GM12878 (cell line): Measurements from ENCODE around the gene SLC35B4. TPM values are rescaled to one million over a fixed set of nuclear protein-coding genes. Genes with fewer than 3 reads are reported as not detected.

Experiments used
- ATAC-seq: fragments of 200-7000 bp; cut with Tn5 transposase; 3 replicates; pipeline ENCODE4 v1.9.1; 2020; ENCODE audit warnings: mild to moderate bottlenecking, moderate library complexity
- BruUV-seq: library from RNA; stranded (reverse); fragments of 400-500 nt; replicated peaks from 2 replicates; lab custom pipeline; 2021; lab: Mats Ljungman, UMichigan
- CTCF ChIA-PET: fragments of 300-600 bp; sonication (Branson Sonifier 250); formaldehyde crosslinking; extraction: SDS; loops from one replicate; lab custom pipeline; 2021; ENCODE audit warnings: inconsistent platforms; lab: Yijun Ruan, JAX
- POLR2A ChIA-PET: fragments of 350-600 bp; formaldehyde crosslinking; extraction: SDS; loops from one replicate; lab custom pipeline; 2021; ENCODE audit warnings: inconsistent platforms; lab: Charles Lee
- RAD21 ChIA-PET: fragments of 300-600 bp; sonication (Branson Sonifier 250); formaldehyde crosslinking; loops from one replicate; lab custom pipeline; 2023; ENCODE audit warnings: antibody characterized with exemption; ENCODE audit not compliant: unreplicated experiment; lab: Charles Lee
- SMC1A ChIA-PET: fragments of 300-600 bp; sonication (Branson Sonifier 250); formaldehyde crosslinking; loops from one replicate; lab custom pipeline; 2023; ENCODE audit not compliant: unreplicated experiment, uncharacterized antibody; lab: Charles Lee
- DNase-seq: peaks from one replicate; pipeline ENCODE4 v3.0.0-alpha.2; 2011; ENCODE audit warnings: low read depth, low spot score
- FAIRE-seq: peaks from 3 replicates; lab custom pipeline; 2011; peaks lifted over from hg19 to GRCh38; lab: Jason Lieb, UNC
- H2AFZ ChIP-seq: 2 replicates; pipeline ENCODE4 v1.6.0; 2011; ENCODE audit warnings: low read depth, low read length, control low read depth; ENCODE audit not compliant: control insufficient read depth
- H3K27ac ChIP-seq: 2 replicates; pipeline ENCODE4 v1.5.1; 2011; ENCODE audit warnings: control low read depth; ENCODE audit not compliant: control insufficient read depth, insufficient read depth
- H3K27me3 ChIP-seq, 2 experiments: replicated peaks in 1 of 2; 2 replicates each; pipeline versions ENCODE4 v1.6.0 to v1.6.1; 2011; ENCODE audit warnings: low read length in 1 of 2; ENCODE audit not compliant: control insufficient read depth in 2 of 2, insufficient read depth in 2 of 2
- H3K36me3 ChIP-seq, 2 experiments: 2 replicates each; pipeline ENCODE4 v1.5.1; 2011; ENCODE audit warnings: low read length in 1 of 2; ENCODE audit not compliant: control insufficient read depth in 2 of 2, insufficient read depth in 2 of 2
- H3K4me1 ChIP-seq: 2 replicates; pipeline ENCODE4 v1.6.1; 2011; ENCODE audit warnings: mild to moderate bottlenecking, low read length, moderate library complexity, mixed read lengths; ENCODE audit not compliant: control insufficient read depth, insufficient read depth
- H3K4me2 ChIP-seq: 2 replicates; pipeline ENCODE4 v1.6.0; 2011; ENCODE audit warnings: control low read depth; ENCODE audit not compliant: control insufficient read depth, insufficient read depth
- H3K4me3 ChIP-seq: fragments of 200-600 bp; sonication (generic); 2 replicates; pipeline ENCODE4 v1.5.1; 2016
- H3K79me2 ChIP-seq: 2 replicates; pipeline ENCODE4 v1.6.0; 2011; ENCODE audit warnings: low read length; ENCODE audit not compliant: control insufficient read depth, insufficient read depth
- H3K9ac ChIP-seq: 2 replicates; pipeline ENCODE4 v1.8.0; 2011; ENCODE audit warnings: low read length, control low read depth, mixed read lengths; ENCODE audit not compliant: control insufficient read depth, insufficient read depth
- H3K9me3 ChIP-seq: replicated peaks from 3 replicates; pipeline ENCODE4 v1.5.1; 2011; ENCODE audit warnings: mild to moderate bottlenecking, low read length; ENCODE audit not compliant: control insufficient read depth, insufficient read depth
- H4K20me1 ChIP-seq: 2 replicates; pipeline ENCODE4 v1.6.0; 2011; ENCODE audit not compliant: control insufficient read depth, insufficient read depth
- FOXK2 ChIP-seq: fragments of 450-650 bp; IDR thresholded peaks from 2 replicates; pipeline ENCODE4 v1.6.1; 2017; ENCODE audit warnings: mild to moderate bottlenecking, moderate library complexity
- PAX8 ChIP-seq: fragments of 450-650 bp; IDR thresholded peaks from 2 replicates; pipeline ENCODE4 v1.6.1; 2017; ENCODE audit warnings: mild to moderate bottlenecking, moderate library complexity
- RAD21 ChIP-seq: IDR thresholded peaks from 2 replicates; pipeline ENCODE4 v1.6.1; 2011; ENCODE audit warnings: mild to moderate bottlenecking, low read depth, low read length, moderate library complexity; ENCODE audit not compliant: insufficient read depth
- SMC3 ChIP-seq: IDR thresholded peaks from 2 replicates; pipeline ENCODE4 v1.6.1; 2011; ENCODE audit warnings: low read length, improper control_type of control experiment, borderline replicate concordance
- YY1 ChIP-seq: IDR thresholded peaks from 2 replicates; pipeline ENCODE4 v1.6.1; 2011; ENCODE audit warnings: low read depth, mild to moderate bottlenecking, low read length
- WGBS: methylation state at CpG from one replicate; pipeline ENCODE4 v1.1.6; 2016; ENCODE audit warnings: low lambda C conversion rate; ENCODE audit not compliant: insufficient replicate concordance, insufficient coverage; ENCODE audit errors: missing lambda C conversion rate; 5-methylcytosine and 5-hydroxymethylcytosine counted together
- in situ Hi-C: fragments of 300-500 bp; cut with MboI; formaldehyde crosslinking; loops from 9 replicates; pipeline ENCODE4 v1.14.3; 2018; ENCODE audit warnings: mixed read lengths
- intact Hi-C: fragments of 100-400 bp; cut with micrococcal nuclease; formaldehyde crosslinking; loops from one replicate; pipeline ENCODE4 v1.14.2; 2022; ENCODE audit not compliant: unreplicated experiment
- polyA plus RNA-seq, 11 experiments: library from polyadenylated mRNA; depleted of rRNA in 4 of 11; unstranded in 6 of 11; stranded (reverse) in 5 of 11; fragments of >200 nt; fragmentation: Nextera tagmentation in 4 of 11; fragmentation: Illumina TruSeq in 1 of 11; extraction: Ambion mirVana in 4 of 11; extraction: Trizol in 1 of 11; gene quantifications; 1 replicate in 1 of 11; 2 replicates in 10 of 11; pipeline versions ENCODE4 v1.2.1 to v1.2.3, GENCODE V29; 2011 to 2016; ENCODE audit warnings: inconsistent platforms in 2 of 11, missing spikeins in 2 of 11, low read depth in 1 of 11
- total RNA-seq, 4 experiments: library from RNA; depleted of rRNA in 3 of 4; stranded (reverse); fragments of >200 nt in 3 of 4; fragmentation: Illumina TruSeq in 1 of 4; extraction: Trizol in 1 of 4; gene quantifications; 2 replicates each; pipeline versions ENCODE4 v1.2.1 to v1.2.3, GENCODE V29; 2013 to 2021
- TF ChIP-seq, protein P1 (sequence below): IDR thresholded peaks from 2 replicates; pipeline ENCODE4 v1.6.1; 2012; ENCODE audit warnings: low read depth, low read length, improper control_type of control experiment
- TF ChIP-seq, protein P2 (sequence below), 3 experiments: IDR thresholded peaks in 2 of 3; conservative IDR thresholded peaks in 1 of 3; 2 replicates each; pipeline ENCODE4 v1.5.1; 2011; ENCODE audit warnings: low read depth in 3 of 3, low read length in 3 of 3, mild to moderate bottlenecking in 3 of 3, control low read depth in 2 of 3, moderate library complexity in 2 of 3, inconsistent platforms in 1 of 3, mixed read lengths in 1 of 3; ENCODE audit not compliant: control insufficient read depth in 2 of 3, insufficient read depth in 1 of 3; ENCODE audit errors: extremely low read depth in 1 of 3

SLC35B4 gene
- total and polyA plus RNA-seq, 10 of the 15 experiments (the other 5 are each of a cell fraction or from before 2014, with no cell fraction given): 3.6 to 23.9 (median 14.0) TPM

DNA sequence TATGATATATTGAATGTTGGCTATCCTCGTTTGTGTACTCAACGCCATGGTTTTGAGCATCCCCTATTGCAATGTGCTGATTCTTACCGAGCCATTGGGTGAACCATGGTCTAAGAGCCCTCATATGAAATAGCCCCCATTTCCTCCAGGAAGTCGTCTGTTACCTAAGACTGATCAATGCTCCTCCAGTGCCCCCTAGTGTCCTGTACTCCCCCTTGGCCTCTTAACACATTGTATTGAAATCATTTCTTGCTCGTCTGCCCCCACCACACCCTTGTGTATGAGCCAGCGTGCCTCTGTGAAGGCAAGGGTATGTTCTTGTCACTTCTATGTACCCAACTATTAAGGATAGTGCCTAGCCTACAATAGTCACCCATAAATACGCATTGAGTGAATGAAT lies 11.2 kb upstream of the SLC35B4 start:
- Histone ChIP-seq H3K27ac (no peak overlapping the region), H3K4me3 (no peak overlapping the region), H3K79me2 (no peaks in the 10 kb centered on the region)
- ATAC-seq: peak; percentile 99
- peak; percentile 42 for DNase-seq
- POLR2A ChIA-PET: no interaction called here
- peak; percentile 45; the same call in 1 of the 2 replicates for TF ChIP-seq SMC3
- no peak for TF ChIP-seq PAX8
- TF ChIP-seq, protein P1, sequence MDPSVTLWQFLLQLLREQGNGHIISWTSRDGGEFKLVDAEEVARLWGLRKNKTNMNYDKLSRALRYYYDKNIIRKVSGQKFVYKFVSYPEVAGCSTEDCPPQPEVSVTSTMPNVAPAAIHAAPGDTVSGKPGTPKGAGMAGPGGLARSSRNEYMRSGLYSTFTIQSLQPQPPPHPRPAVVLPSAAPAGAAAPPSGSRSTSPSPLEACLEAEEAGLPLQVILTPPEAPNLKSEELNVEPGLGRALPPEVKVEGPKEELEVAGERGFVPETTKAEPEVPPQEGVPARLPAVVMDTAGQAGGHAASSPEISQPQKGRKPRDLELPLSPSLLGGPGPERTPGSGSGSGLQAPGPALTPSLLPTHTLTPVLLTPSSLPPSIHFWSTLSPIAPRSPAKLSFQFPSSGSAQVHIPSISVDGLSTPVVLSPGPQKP: no peak
- TF ChIP-seq FOXK2: no peak
- 0 out of 2 replicates have a peak, but pooled peaks have one; percentile 35 for TF ChIP-seq YY1
- TF ChIP-seq, protein P2, sequence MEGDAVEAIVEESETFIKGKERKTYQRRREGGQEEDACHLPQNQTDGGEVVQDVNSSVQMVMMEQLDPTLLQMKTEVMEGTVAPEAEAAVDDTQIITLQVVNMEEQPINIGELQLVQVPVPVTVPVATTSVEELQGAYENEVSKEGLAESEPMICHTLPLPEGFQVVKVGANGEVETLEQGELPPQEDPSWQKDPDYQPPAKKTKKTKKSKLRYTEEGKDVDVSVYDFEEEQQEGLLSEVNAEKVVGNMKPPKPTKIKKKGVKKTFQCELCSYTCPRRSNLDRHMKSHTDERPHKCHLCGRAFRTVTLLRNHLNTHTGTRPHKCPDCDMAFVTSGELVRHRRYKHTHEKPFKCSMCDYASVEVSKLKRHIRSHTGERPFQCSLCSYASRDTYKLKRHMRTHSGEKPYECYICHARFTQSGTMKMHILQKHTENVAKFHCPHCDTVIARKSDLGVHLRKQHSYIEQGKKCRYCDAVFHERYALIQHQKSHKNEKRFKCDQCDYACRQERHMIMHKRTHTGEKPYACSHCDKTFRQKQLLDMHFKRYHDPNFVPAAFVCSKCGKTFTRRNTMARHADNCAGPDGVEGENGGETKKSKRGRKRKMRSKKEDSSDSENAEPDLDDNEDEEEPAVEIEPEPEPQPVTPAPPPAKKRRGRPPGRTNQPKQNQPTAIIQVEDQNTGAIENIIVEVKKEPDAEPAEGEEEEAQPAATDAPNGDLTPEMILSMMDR (IDR thresholded peaks at IDR 0.05 in 2 of 3, conservative IDR thresholded peaks at IDR 0.05 in 1 of 3; ENCODE audit: control insufficient read depth in 2 of 3, extremely low read depth in 1 of 3, insufficient read depth in 1 of 3, low read depth in 3 of 3, low read length in 3 of 3): peak; percentile 70 to 74 (median 74)
- TF ChIP-seq RAD21: peak; percentile 83
- TF ChIP-seq, all 136 proteins: peak for 4
- BruUV-seq: no TSS peak
- WGBS: 4% methylated on average over 7 of the region's 7 CpGs
- H2AFZ ChIP-seq: no peak overlapping the region
- no peaks in the 10 kb centered on the region; a peak in 1 of 4 replicates for H3K27me3 ChIP-seq
- in situ Hi-C loops (no loop called here), intact Hi-C loops (loop anchor here (5.0 to 10.0 kb wide), 3 partner anchors 186 to 1096 kb away; no protein-coding TSS in a partner anchor)
- H4K20me1 ChIP-seq: no peaks in the 10 kb centered on the region
- peak; percentile 93 for FAIRE-seq
- H3K9ac ChIP-seq: no peak overlapping the region
- ChIA-PET SMC1A (interaction anchor here (0.7 to 0.8 kb wide), 2 partner anchors 9 to 129 kb away, joined by 3 read pairs; no protein-coding TSS in a partner anchor), RAD21 (interaction anchor here (1.2 kb wide), 1 partner anchor 11 kb away, joined by 3 read pairs; the partner anchor contains the start of gene SLC35B4), CTCF (interaction anchor here (0.7 to 1.8 kb wide), 2 partner anchors 10 to 174 kb away, joined by 3 to 11 read pairs; no protein-coding TSS in a partner anchor)
- no peaks in the 10 kb centered on the region for H3K9me3 ChIP-seq
- H3K4me1 ChIP-seq: no peaks in the 10 kb centered on the region; the same call in 1 of the 2 replicates
- H3K4me2 ChIP-seq: no peak overlapping the region
- no peaks in the 10 kb centered on the region for H3K36me3 ChIP-seq
